Endothelial cell of umbilical vein (primary cell): ENCODE data around the gene SV2C. TPM values are rescaled to one million over a fixed set of nuclear protein-coding genes. Genes with fewer than 3 reads are reported as not detected.

Experiments used
- BruUV-seq: library from RNA; stranded (reverse); fragments of 400-500 nt; replicated peaks from 2 replicates; lab custom pipeline; 2021; lab: Mats Ljungman, UMichigan
- CTCF ChIA-PET: fragments of 300-600, 350-600 bp; sonication (Branson Sonifier 250); formaldehyde crosslinking; loops from one replicate; lab custom pipeline; 2021; ENCODE audit warnings: antibody characterized with exemption, inconsistent platforms; lab: Charles Lee
- POLR2A ChIA-PET: fragments of 300-600, 350-600 bp; sonication (Branson Sonifier 250); formaldehyde crosslinking; loops from one replicate; lab custom pipeline; 2021; ENCODE audit warnings: antibody characterized with exemption, inconsistent platforms; lab: Charles Lee
- DNase-seq: peaks from one replicate; pipeline ENCODE4 v3.0.0-alpha.2; 2011; ENCODE audit warnings: low read depth, low spot score
- FAIRE-seq: peaks from 2 replicates; lab custom pipeline; 2011; peaks lifted over from hg19 to GRCh38; lab: Jason Lieb, UNC
- H2AFZ ChIP-seq: 2 replicates; pipeline ENCODE4 v1.6.0; 2012; ENCODE audit warnings: low read depth, low read length, control low read depth, inconsistent platforms
- H3K27ac ChIP-seq: 2 replicates; pipeline ENCODE4 v1.5.1; 2011; ENCODE audit warnings: low read depth, mild to moderate bottlenecking, control low read depth, low read length, moderate library complexity; ENCODE audit not compliant: insufficient read depth
- H3K27me3 ChIP-seq, 2 experiments: 2 replicates each; pipeline versions ENCODE4 v1.6.0 to v1.6.1; 2011; ENCODE audit warnings: low read length in 2 of 2, mixed read lengths in 1 of 2; ENCODE audit not compliant: control insufficient read depth in 2 of 2, insufficient read depth in 2 of 2
- H3K36me3 ChIP-seq, 2 experiments: 2 replicates in 1 of 2; 3 replicates in 1 of 2; pipeline ENCODE4 v1.5.1; 2011; ENCODE audit warnings: low read length in 2 of 2, mild to moderate bottlenecking in 1 of 2, moderate library complexity in 1 of 2; ENCODE audit not compliant: control insufficient read depth in 2 of 2, insufficient read depth in 2 of 2; ENCODE audit errors: extremely low read depth in 1 of 2
- H3K4me1 ChIP-seq: 3 replicates; pipeline ENCODE4 v1.5.1; 2011; ENCODE audit warnings: mild to moderate bottlenecking, low read length; ENCODE audit not compliant: control insufficient read depth, insufficient read depth; ENCODE audit errors: extremely low read depth
- H3K4me2 ChIP-seq: 2 replicates; pipeline ENCODE4 v1.6.1; 2011; ENCODE audit warnings: low read length, control low read depth, mixed read lengths; ENCODE audit not compliant: insufficient read depth
- H3K4me3 ChIP-seq, 3 experiments: fragments of 200-600 bp in 1 of 3; sonication (generic), shearing (Covaris generic) in 1 of 3; replicated peaks in 1 of 3; 2 replicates each; pipeline ENCODE4 v1.5.1; 2011 to 2016; ENCODE audit warnings: control low read depth in 3 of 3, low read length in 3 of 3, mild to moderate bottlenecking in 2 of 3, inconsistent platforms in 1 of 3, low read depth in 1 of 3, moderate library complexity in 1 of 3; ENCODE audit not compliant: insufficient read depth in 1 of 3
- H3K79me2 ChIP-seq: 2 replicates; pipeline ENCODE4 v1.6.0; 2012; ENCODE audit warnings: low read length, inconsistent platforms; ENCODE audit not compliant: control insufficient read depth, insufficient read depth
- H3K9ac ChIP-seq: replicated peaks from 2 replicates; pipeline ENCODE3; 2011; ENCODE audit warnings: low read length, control low read depth; ENCODE audit not compliant: insufficient read depth; ENCODE audit errors: extremely low read depth
- H3K9me1 ChIP-seq: replicated peaks from 3 replicates; pipeline ENCODE4 v1.6.0; 2011; ENCODE audit warnings: mild to moderate bottlenecking, low read length; ENCODE audit not compliant: control insufficient read depth, insufficient read depth; ENCODE audit errors: extremely low read depth
- H3K9me3 ChIP-seq: replicated peaks from 2 replicates; pipeline ENCODE4 v1.5.1; 2012; ENCODE audit warnings: low read length, inconsistent platforms; ENCODE audit not compliant: control insufficient read depth, insufficient read depth
- H4K20me1 ChIP-seq: replicated peaks from 2 replicates; pipeline ENCODE3; 2011; ENCODE audit warnings: mild to moderate bottlenecking, low read length; ENCODE audit not compliant: control insufficient read depth, insufficient read depth; ENCODE audit errors: extremely low read depth
- CTCF ChIP-seq, 2 donors: IDR thresholded peaks; 1 replicate in 1 of 2; 2 replicates in 1 of 2; pipeline ENCODE4 v1.5.1; 2011; ENCODE audit warnings: low read length in 2 of 2, mild to moderate bottlenecking in 2 of 2, moderate library complexity in 2 of 2, control low read depth in 1 of 2, inconsistent platforms in 1 of 2, low read depth in 1 of 2; ENCODE audit not compliant: insufficient read depth in 1 of 2; ENCODE audit errors: extremely low read depth in 1 of 2
- EZH2 ChIP-seq: IDR thresholded peaks from 2 replicates; pipeline ENCODE4 v1.6.1; 2012; ENCODE audit warnings: borderline replicate concordance, low read depth, mild to moderate bottlenecking, moderate library complexity, low read length, inconsistent platforms; ENCODE audit not compliant: severe bottlenecking
- FOS ChIP-seq: IDR thresholded peaks from 2 replicates; pipeline ENCODE4 v1.6.1; 2011; ENCODE audit warnings: mild to moderate bottlenecking, low read length, moderate library complexity, borderline replicate concordance; ENCODE audit not compliant: insufficient read depth
- GATA2 ChIP-seq: IDR thresholded peaks from 2 replicates; pipeline ENCODE4 v1.7.0; 2011; ENCODE audit warnings: low read depth, mild to moderate bottlenecking, moderate library complexity, mixed read lengths, low read length; ENCODE audit not compliant: insufficient read length, insufficient read depth
- MYC ChIP-seq: IDR thresholded peaks from one replicate; pipeline ENCODE4 v1.6.1; 2011; ENCODE audit warnings: mild to moderate bottlenecking, low read depth, low read length
- POLR2A ChIP-seq: IDR thresholded peaks from 2 replicates; pipeline ENCODE4 v1.6.1; 2012; ENCODE audit warnings: low read depth, mild to moderate bottlenecking, control low read depth, low read length
- dilution Hi-C: fragments of 300-500 bp; cut with MboI; formaldehyde crosslinking; loops from one replicate; pipeline ENCODE4 v1.15.0; 2019; ENCODE audit warnings: low sequenced_read_pairs; ENCODE audit not compliant: extremely low pct_ligation_motif_present
- intact Hi-C: fragments of 100-400 bp; cut with micrococcal nuclease; formaldehyde crosslinking; loops from one replicate; pipeline ENCODE4 v1.10.0; 2022
- polyA plus RNA-seq, 4 experiments: library from polyadenylated mRNA; depleted of rRNA in 3 of 4; stranded (reverse) in 3 of 4; unstranded in 1 of 4; fragments of >200 nt; gene quantifications; 2 replicates each; pipeline versions ENCODE4 v1.2.1 to v1.2.3, GENCODE V29; 2011 to 2012; ENCODE audit warnings: missing spikeins in 1 of 4
- total RNA-seq: library from RNA; stranded (reverse); gene quantifications from 2 replicates; pipeline ENCODE4 v1.2.3, GENCODE V29; 2021
- TF ChIP-seq, protein P1 (sequence below): IDR thresholded peaks from 2 replicates; pipeline ENCODE4 v1.6.1; 2011; ENCODE audit not compliant: insufficient read depth, insufficient read length

Gene SV2C
- total and polyA plus RNA-seq, 2 donors (not counting 3 experiments of a cell fraction or from before 2014, with no cell fraction given), result not detected

GRCh38 chr5:76269932-76270610, 186.9 kb downstream of the SV2C start:
- no peak for TF ChIP-seq CTCF (IDR thresholded peaks at IDR 0.05; ENCODE audit: extremely low read depth in 1 of 2, insufficient read depth in 1 of 2, low read depth in 1 of 2, low read length in 2 of 2)
- no peak for TF ChIP-seq EZH2
- H3K27me3 ChIP-seq, result no peaks in the 10 kb centered on the region
- no peak overlapping the region for H3K9ac ChIP-seq
- FAIRE-seq (no peak), DNase-seq (no peak)
- no peaks in the 10 kb centered on the region for H3K79me2 ChIP-seq
- H2AFZ ChIP-seq, result no peak overlapping the region
- intact Hi-C loops (no loop called here), dilution Hi-C loops (no loop called here)
- H3K4me2 ChIP-seq, result no peak overlapping the region
- CTCF ChIA-PET, result no interaction called here
- H3K36me3 ChIP-seq, result no peaks in the 10 kb centered on the region
- no TSS peak for BruUV-seq
- no peak overlapping the region for H3K27ac ChIP-seq
- H3K4me1 ChIP-seq, result no peaks in the 10 kb centered on the region
- no peak overlapping the region for H3K4me3 ChIP-seq
- H4K20me1 ChIP-seq, result no peaks in the 10 kb centered on the region
- H3K9me3 ChIP-seq, result no peaks in the 10 kb centered on the region
- POLR2A ChIA-PET, result no interaction called here
- no peaks in the 10 kb centered on the region for H3K9me1 ChIP-seq

GRCh38 chr5:76271836-76272235, 188.7 kb downstream of the SV2C start:
- Histone ChIP-seq H3K36me3 (no peaks in the 10 kb centered on the region), H3K4me2 (no peak overlapping the region), H4K20me1 (no peaks in the 10 kb centered on the region), H3K27ac (no peak overlapping the region), H3K9me3 (no peaks in the 10 kb centered on the region), H2AFZ (no peak overlapping the region), H3K79me2 (no peaks in the 10 kb centered on the region), H3K4me3 (no peak overlapping the region), H3K9me1 (no peaks in the 10 kb centered on the region), H3K27me3 (no peaks in the 10 kb centered on the region), H3K9ac (no peak overlapping the region), H3K4me1 (no peaks in the 10 kb centered on the region)
- DNase-seq (no peak), FAIRE-seq (no peak)
- intact Hi-C loops, result no loop called here
- dilution Hi-C loops, result no loop called here
- CTCF ChIA-PET, result no interaction called here
- no peak for TF ChIP-seq EZH2
- TF ChIP-seq FOS, result no peak
- TF ChIP-seq POLR2A, result no peak
- TF ChIP-seq MYC, result no peak
- TF ChIP-seq, protein P1, sequence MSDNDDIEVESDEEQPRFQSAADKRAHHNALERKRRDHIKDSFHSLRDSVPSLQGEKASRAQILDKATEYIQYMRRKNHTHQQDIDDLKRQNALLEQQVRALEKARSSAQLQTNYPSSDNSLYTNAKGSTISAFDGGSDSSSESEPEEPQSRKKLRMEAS, result no peak
- no peak for TF ChIP-seq CTCF (IDR thresholded peaks at IDR 0.05; ENCODE audit: extremely low read depth in 1 of 2, insufficient read depth in 1 of 2, low read depth in 1 of 2, low read length in 2 of 2)
- TF ChIP-seq GATA2, result no peak
- no TSS peak for BruUV-seq
- POLR2A ChIA-PET, result no interaction called here
